H54 (cell line): ENCODE results near the gene TRAF3.

ENCODE experiments used
- DNase-seq: peaks from one replicate; pipeline ENCODE4 v3.0.0; 2011; ENCODE audit warnings: low spot score, mixed read lengths; ENCODE audit not compliant: insufficient read length
- FAIRE-seq: peaks from 3 replicates; lab custom pipeline; 2011; peaks lifted over from hg19 to GRCh38; lab: Jason Lieb, UNC
- POLR2A ChIP-seq: IDR thresholded peaks from 2 replicates; pipeline ENCODE4 v1.6.1; 2011; ENCODE audit warnings: low read depth, mild to moderate bottlenecking, low read length

Gene TRAF3

GRCh38 chr14:102944448-102945330 is 167.4 kb downstream of the TRAF3 start:
- no peak for TF ChIP-seq POLR2A
- DNase-seq (no peak), FAIRE-seq (no peak)

- TF ChIP-seq POLR2A, result no peak
- DNase-seq (no peak), FAIRE-seq (no peak)
These were observed 168.3 kb downstream of the TRAF3 start for GRCh38 chr14:102945346-102946130.

- no peak for FAIRE-seq
- no peak for TF ChIP-seq POLR2A
- no peak for DNase-seq
These were observed 170.3 kb downstream of the TRAF3 start for GRCh38 chr14:102947321-102948103.

GRCh38 chr14:102948698-102949061 is 171.4 kb downstream of the TRAF3 start:
- DNase-seq (no peak), FAIRE-seq (no peak)
- no peak for TF ChIP-seq POLR2A

GRCh38 chr14:102949062-102949800 is 172.0 kb downstream of the TRAF3 start:
- FAIRE-seq, result no peak
- no peak for DNase-seq
- no peak for TF ChIP-seq POLR2A

GRCh38 chr14:102949801-102950451 is 172.7 kb downstream of the TRAF3 start:
- FAIRE-seq (no peak), DNase-seq (no peak)
- TF ChIP-seq POLR2A, result no peak

- FAIRE-seq, result no peak
- no peak for DNase-seq
- no peak for TF ChIP-seq POLR2A
These were observed 173.8 kb downstream of the TRAF3 start for GRCh38 chr14:102951034-102951433.

- FAIRE-seq, result no peak
- DNase-seq, result no peak
- no peak for TF ChIP-seq POLR2A
These were observed 174.6 kb downstream of the TRAF3 start for GRCh38 chr14:102951799-102952198.

- FAIRE-seq, result no peak
- TF ChIP-seq POLR2A, result no peak
- DNase-seq, result no peak
These were observed 175.0 kb downstream of the TRAF3 start for GRCh38 chr14:102952276-102952675.

- TF ChIP-seq POLR2A, result no peak
- no peak for DNase-seq
- no peak for FAIRE-seq
These were observed 175.9 kb downstream of the TRAF3 start for GRCh38 chr14:102953100-102953499.

GRCh38 chr14:102954081-102954789 is 177.0 kb downstream of the TRAF3 start:
- no peak for TF ChIP-seq POLR2A
- no peak for DNase-seq
- FAIRE-seq, result no peak
